ENCODE data around the gene ANXA10. TPM values are rescaled to one million over a fixed set of nuclear protein-coding genes. Genes with fewer than 3 reads are reported as not detected.
A peak's percentile ranks its signal among the peaks of the same experiment; 100 is the strongest.

The ANXA10 gene
- total RNA-seq, 1 experiment from 2014 or later, result not detected

GRCh38 chr4:168177546-168178149 is 85.3 kb downstream of the ANXA10 start:
- Mint-ChIP-seq H3K4me1 (ENCODE audit: insufficient read depth, unreplicated experiment) (no peaks in the 10 kb centered on the region), H3K27me3 (ENCODE audit: insufficient read depth, unreplicated experiment) (no peaks in the 10 kb centered on the region), H3K9me3 (ENCODE audit: unreplicated experiment) (no peaks in the 10 kb centered on the region), H3K36me3 (ENCODE audit: insufficient read depth, unreplicated experiment) (no peaks in the 10 kb centered on the region), H3K4me3 (ENCODE audit: unreplicated experiment) (no peak overlapping the region), H3K27ac (ENCODE audit: low read depth, unreplicated experiment) (no peak overlapping the region)
- no TSS peak for BruUV-seq (replicated peaks)
- CTCF ChIA-PET, result no interaction called here
- TF ChIP-seq CTCF (IDR thresholded peaks at IDR 0.05; ENCODE audit: unreplicated experiment), result no peak
- intact Hi-C loops (cut with micrococcal nuclease), result no loop called here
- POLR2A ChIA-PET, result no interaction called here
- no peak for DNase-seq (ENCODE audit: unreplicated experiment)

GRCh38 chr4:168183717-168184571 is 91.6 kb downstream of the ANXA10 start:
- Mint-ChIP-seq H3K9me3 (ENCODE audit: unreplicated experiment) (no peaks in the 10 kb centered on the region), H3K4me3 (ENCODE audit: unreplicated experiment) (no peak overlapping the region), H3K4me1 (ENCODE audit: insufficient read depth, unreplicated experiment) (no peaks in the 10 kb centered on the region), H3K27ac (ENCODE audit: low read depth, unreplicated experiment) (peak overlapping the region; percentile 4), H3K36me3 (ENCODE audit: insufficient read depth, unreplicated experiment) (no peaks in the 10 kb centered on the region), H3K27me3 (ENCODE audit: insufficient read depth, unreplicated experiment) (no peaks in the 10 kb centered on the region)
- POLR2A ChIA-PET, result interaction anchor here (0.6 kb wide), 1 partner anchor 885 kb away, joined by 3 read pairs; no protein-coding TSS in a partner anchor
- CTCF ChIA-PET, result interaction anchor here (0.6 to 2.5 kb wide), 5 partner anchors 15 to 739 kb away, joined by 3 to 13 read pairs (median 6); no protein-coding TSS in a partner anchor
- TF ChIP-seq CTCF (IDR thresholded peaks at IDR 0.05; ENCODE audit: unreplicated experiment), result peak; percentile 66
- BruUV-seq (replicated peaks), result no TSS peak
- DNase-seq (ENCODE audit: unreplicated experiment), result peak; percentile 50
- intact Hi-C loops (cut with micrococcal nuclease), result loop anchor here (1.0 to 10.0 kb wide), 8 partner anchors 301 to 1303 kb away; partner anchors contain the start of gene DDX60L

- CTCF ChIA-PET, result no interaction called here
- H3K27me3 Mint-ChIP-seq (ENCODE audit: insufficient read depth, unreplicated experiment), result no peaks in the 10 kb centered on the region
- no peak for TF ChIP-seq CTCF (IDR thresholded peaks at IDR 0.05; ENCODE audit: unreplicated experiment)
- no TSS peak for BruUV-seq (replicated peaks)
- no peaks in the 10 kb centered on the region for H3K4me1 Mint-ChIP-seq (ENCODE audit: insufficient read depth, unreplicated experiment)
- no peaks in the 10 kb centered on the region for H3K36me3 Mint-ChIP-seq (ENCODE audit: insufficient read depth, unreplicated experiment)
- no peak for DNase-seq (ENCODE audit: unreplicated experiment)
- POLR2A ChIA-PET, result no interaction called here
- H3K9me3 Mint-ChIP-seq (ENCODE audit: unreplicated experiment), result no peaks in the 10 kb centered on the region
- intact Hi-C loops (cut with micrococcal nuclease), result loop anchor here (10.0 kb wide), 1 partner anchor 296 kb away; the partner anchor contains the start of gene DDX60L
- no peak overlapping the region for H3K4me3 Mint-ChIP-seq (ENCODE audit: unreplicated experiment)
- no peak overlapping the region for H3K27ac Mint-ChIP-seq (ENCODE audit: low read depth, unreplicated experiment)
Measured at GRCh38 chr4:168188754-168189153, 96.4 kb downstream of the ANXA10 start.

GRCh38 chr4:168197926-168198325 is 105.6 kb downstream of the ANXA10 start:
- no peak overlapping the region for H3K4me3 Mint-ChIP-seq (ENCODE audit: unreplicated experiment)

More at GRCh38 chr4:168197926-168198325, 105.6 kb downstream of the ANXA10 start:
- Mint-ChIP-seq H3K9me3 (ENCODE audit: unreplicated experiment) (peaks cover 7% of the 10 kb centered on the region), H3K27me3 (ENCODE audit: insufficient read depth, unreplicated experiment) (no peaks in the 10 kb centered on the region), H3K4me1 (ENCODE audit: insufficient read depth, unreplicated experiment) (no peaks in the 10 kb centered on the region), H3K27ac (ENCODE audit: low read depth, unreplicated experiment) (peak overlapping the region; percentile 60), H3K36me3 (ENCODE audit: insufficient read depth, unreplicated experiment) (no peaks in the 10 kb centered on the region)
- intact Hi-C loops (cut with micrococcal nuclease), result no loop called here
- ChIA-PET POLR2A (no interaction called here), CTCF (interaction anchor here (1.6 kb wide), 1 partner anchor 14 kb away, joined by 6 read pairs; no protein-coding TSS in a partner anchor)
- DNase-seq (ENCODE audit: unreplicated experiment), result no peak
- no peak for TF ChIP-seq CTCF (IDR thresholded peaks at IDR 0.05; ENCODE audit: unreplicated experiment)
- BruUV-seq (replicated peaks), result no TSS peak

All from MCF 10A (cell line).